GM21723 (cell line): ENCODE measurements around the gene NEDD9.

ENCODE experiments used
- ATAC-seq: cut with Tn5 transposase; IDR thresholded peaks from one replicate; pipeline ENCODE4 v1.9.1; 2021; ENCODE audit warnings: mild to moderate bottlenecking, moderate library complexity; ENCODE audit not compliant: unreplicated experiment

The NEDD9 gene

DNA sequence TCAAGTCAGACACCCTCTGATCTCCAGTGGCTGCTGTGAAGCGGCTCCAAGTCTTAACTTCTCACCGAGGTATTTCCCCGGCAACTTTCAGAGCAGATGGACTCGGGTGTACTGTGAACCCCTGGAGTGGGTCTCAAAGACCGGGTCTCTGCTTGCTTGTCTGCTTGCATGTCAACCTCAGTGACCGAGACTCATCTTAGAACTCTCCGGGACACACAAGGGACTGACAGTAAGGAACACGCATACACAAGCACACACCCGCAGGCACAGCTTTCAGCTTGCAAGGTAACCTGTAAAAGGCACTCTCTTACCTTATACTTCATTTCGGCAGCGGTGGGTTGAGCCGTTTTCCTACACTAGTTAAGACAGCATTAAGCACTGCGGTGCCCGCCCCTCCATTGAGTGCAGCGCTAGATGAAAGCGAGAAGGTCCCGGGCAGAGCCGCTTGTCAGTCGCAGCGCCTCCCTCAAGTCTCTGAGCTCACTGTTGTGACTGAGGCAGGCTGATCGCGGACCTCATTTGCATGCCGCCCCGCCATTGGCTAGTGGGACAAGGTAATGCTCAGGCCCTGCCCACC lies at the start of gene NEDD9:
TSS of gene NEDD9 (minus strand) at position 476 of the 577 bp plus-strand sequence. CDS start at position 323, 153 bp downstream.
- peak; percentile 99 for ATAC-seq

DNA sequence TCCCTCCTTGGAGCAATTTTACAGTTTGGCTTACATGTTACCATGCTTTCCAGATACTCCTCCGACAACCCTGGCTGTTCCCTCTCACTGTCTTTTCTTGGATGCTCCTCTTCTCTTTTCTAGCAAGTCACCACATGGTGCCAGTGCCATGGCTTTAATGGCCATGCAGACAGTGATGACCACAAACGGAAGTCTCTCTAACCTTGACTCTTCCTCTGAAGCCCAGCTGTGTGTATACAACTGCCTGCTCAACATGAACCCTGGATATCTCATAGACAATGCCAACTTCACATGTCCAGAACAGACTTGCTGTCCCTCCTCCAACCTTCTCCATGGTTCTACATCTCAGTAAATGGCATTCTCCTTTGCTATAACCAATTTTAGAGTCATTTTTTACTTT lies 49.8 kb upstream of the NEDD9 start:
- no peak for ATAC-seq

DNA sequence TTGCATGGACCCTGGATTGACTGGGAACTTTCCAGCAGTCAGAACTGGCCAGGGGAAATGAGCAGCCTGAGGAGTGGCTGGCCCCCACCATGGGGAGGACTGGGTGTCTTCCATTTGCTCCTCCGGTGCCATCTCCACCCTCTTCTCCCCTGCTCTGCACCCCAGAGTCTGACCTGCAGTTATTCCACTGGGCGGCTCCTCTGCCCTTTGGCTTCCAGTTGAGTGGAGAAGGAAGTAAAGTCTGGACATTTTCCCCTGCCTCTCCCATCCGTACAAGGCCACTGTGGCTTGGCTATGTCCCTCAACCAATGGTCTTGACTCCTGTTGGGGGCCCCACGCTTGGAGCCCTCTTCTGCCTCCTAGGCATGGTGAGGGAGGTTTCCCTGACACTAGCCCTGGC lies 47.9 kb upstream of the NEDD9 start:
- ATAC-seq: no peak

- ATAC-seq: no peak
These were observed 46.8 kb upstream of the NEDD9 start for GRCh38 chr6:11279284-11279689.

- peak; percentile 38 for ATAC-seq
These were observed 45.7 kb upstream of the NEDD9 start for GRCh38 chr6:11278207-11278559.

GRCh38 chr6:11277275-11278206 lies 45.1 kb upstream of the NEDD9 start:
- peak; percentile 53 for ATAC-seq

- no peak for ATAC-seq
These were observed 44.4 kb upstream of the NEDD9 start for GRCh38 chr6:11276911-11277274.

DNA sequence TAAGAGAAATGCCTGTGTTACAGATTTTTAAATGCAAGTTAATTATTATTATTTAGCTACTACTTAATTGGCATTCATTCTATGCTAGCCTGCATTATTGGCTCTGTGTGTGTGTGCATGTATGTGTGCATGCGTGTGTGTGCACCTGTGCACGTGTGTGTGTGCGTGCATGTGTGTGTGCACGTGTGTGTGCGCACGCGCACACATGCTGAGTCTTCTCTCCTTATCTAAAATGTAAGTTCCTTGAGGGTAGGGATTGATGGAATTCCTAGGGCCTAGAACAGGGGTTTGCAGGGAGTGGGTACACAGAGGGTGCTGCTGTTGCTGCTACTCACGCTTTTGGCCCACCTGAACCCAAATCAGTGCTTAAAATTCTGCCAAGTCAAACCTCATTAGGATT lies 43.8 kb upstream of the NEDD9 start:
- ATAC-seq: no peak

DNA sequence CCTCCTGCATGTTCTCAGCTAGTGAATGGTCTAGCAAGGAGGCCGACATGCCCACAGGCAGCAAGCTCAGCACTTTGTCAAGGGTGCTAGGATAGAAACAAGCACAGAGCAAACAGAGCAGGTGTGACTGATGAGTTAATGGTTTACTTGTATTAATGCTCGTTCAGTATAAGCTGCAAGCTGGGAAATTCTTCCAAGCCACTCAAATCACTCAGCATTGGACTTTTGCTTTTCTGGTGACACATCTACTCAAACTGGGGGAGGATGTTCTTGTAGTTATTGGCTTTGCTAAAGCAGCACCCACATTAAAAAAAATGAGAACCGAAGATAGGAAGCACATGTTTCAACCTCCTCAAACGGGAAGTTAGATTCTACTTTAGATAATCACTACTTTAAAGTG lies 43.1 kb upstream of the NEDD9 start:
- ATAC-seq: peak; percentile 51

DNA sequence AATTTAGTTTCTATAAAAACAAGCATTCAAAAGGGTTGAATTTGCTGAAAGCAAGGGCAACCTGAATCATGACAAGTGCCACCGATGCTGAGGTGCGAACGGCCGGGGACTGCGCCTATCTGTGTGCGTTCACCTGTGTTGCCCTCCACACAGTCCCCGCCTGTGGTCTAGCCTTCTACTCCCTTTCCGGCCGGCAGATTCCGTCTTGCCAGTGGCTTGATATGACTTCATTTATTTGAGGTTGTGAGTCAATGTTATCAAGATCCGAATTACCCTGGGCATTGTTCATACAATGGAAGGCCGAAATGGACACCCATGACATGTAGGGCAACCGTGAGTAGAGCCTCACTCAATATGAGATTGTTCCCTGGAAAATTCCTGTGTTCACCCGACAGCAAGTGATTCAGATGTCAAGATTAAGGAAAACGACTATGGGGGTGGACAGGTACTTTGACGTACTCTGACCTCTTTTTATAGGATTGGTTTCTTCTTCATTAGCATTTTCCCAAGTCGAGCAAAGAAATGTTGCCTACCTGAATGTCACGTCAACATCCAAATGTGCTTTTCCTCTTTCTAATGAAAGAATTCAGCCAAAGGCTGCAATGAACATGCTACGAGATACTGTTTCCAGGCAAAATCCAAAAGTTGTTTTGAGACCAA lies 41.1 kb upstream of the NEDD9 start:
- no peak for ATAC-seq

- no peak for ATAC-seq
These were observed 40.2 kb upstream of the NEDD9 start for GRCh38 chr6:11272491-11273192.

DNA sequence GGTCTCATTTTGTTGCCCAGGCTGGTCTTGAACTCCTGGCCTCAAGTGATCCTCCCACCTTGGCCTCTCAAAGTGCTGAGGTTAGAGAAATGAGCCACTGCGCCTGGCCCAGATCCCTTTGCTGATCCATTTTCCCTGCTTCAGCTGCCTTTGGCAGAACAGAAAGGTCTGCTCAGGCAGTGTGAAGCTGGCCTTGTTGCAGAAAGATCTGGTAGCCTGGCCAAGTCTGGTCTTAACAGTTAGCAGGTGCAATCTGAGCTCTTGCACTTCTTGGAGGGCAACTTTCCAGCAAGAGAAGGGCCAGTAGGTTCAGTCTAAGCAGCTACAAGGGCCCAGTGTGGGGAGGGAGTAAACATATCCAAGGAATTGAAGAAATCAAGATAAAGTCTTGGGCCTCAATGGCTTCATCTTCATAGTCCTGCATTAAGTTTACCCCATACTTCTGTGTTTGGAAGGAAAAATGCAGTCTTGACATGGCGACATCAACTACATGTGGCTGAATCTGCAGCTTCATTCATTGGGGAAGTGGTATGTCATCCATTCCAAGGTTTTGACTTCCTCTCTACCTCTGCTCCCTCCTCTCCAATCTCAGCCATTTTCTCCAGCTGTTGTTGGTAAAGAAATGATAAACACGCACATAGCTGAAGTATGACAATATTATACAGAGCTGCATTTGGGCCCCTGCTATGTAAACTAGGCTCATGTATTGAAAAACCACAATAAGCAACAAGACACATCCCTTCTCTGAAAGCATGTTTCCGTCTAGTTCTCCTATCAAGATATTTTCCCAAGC lies 39.0 kb upstream of the NEDD9 start:
- no peak for ATAC-seq

- ATAC-seq: no peak
These were observed 37.9 kb upstream of the NEDD9 start for GRCh38 chr6:11270030-11271027.

DNA sequence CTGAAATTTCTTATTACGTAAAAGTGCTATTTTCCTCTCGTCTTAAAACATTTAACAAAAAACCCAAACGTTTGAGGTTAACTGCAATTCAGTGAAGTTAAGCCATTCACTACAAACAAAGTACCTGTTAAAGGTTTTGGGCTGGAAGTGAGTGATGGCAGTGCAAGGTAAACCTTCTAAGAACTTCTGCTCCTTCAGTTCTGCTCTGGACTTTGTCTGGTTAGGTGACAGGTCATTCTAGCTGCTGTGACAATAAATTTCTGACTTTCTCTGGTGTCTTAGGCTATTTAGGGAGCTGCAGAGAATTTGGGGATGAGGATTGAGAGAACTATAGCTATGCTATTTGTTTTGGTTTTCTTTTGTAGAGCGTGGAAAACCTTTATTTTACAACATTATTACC lies 36.5 kb upstream of the NEDD9 start:
- ATAC-seq: no peak

DNA sequence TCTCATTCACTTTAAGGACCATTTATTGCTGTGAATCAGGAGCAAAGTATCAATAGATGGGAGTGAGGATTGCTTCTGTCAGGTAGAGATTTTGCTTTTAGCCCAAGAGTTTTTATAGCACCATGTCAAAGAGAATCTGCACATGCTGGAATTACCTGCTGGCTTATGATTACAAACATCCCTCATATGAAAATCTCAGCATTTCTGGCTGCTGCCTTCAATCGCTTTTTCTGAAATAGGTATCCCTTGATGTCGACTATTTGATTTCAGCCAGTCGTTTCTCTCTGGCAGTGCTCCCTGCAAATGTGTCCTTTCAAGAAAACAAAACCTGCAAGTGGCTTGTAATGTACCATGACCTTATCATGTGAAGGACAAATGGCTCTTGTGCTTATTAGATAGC lies 34.5 kb upstream of the NEDD9 start:
- no peak for ATAC-seq

GRCh38 chr6:11265932-11266331 lies 33.5 kb upstream of the NEDD9 start:
- ATAC-seq: no peak

- ATAC-seq: no peak
These were observed 31.6 kb upstream of the NEDD9 start for GRCh38 chr6:11264100-11264499.

DNA sequence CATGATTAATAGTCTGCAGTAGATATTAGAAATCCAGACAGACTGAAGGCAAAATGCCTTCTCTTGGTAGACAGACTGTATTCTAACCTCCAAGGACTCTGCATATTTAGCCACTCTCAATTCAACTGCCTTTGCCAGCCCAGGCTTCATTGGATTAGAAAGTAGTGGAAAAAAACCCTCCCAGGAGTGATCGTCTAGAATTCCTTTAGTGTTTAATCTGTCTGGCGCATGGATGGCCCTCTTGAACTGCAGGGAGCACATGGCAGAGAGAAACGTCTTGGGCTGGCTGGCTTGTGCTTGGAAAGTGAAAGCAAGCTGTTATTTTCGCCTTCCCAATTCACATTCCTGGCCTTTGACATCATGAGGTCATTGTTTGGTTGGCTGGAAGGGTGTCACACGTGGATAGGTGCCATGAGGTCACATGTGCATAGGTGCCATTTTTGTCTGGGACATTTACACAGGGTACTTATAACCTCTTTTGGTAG lies 30.9 kb upstream of the NEDD9 start:
- no peak for ATAC-seq

DNA sequence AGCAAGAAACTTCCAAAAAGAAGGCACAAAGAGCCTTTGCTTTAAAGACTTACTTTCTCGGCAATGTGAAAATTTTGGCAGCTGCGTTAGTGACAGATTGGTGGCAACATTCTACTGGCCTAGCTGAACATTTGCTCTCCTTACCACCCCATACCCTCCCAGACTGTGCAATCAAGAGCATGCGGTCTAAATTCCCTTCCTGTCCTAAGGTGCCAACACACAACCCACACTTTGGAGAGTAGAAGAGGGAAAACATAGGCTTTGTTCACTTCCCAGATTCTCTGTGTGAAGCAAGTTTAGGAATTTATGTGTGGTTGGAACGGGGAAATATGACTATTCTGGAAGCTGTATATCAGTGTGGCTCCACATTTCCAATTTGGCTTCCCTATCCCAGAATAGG lies 29.8 kb upstream of the NEDD9 start:
- no peak for ATAC-seq
